Thyroid gland (tissue), 4 donors: ENCODE results near the gene NEDD4L. TPM values are rescaled to one million over a fixed set of nuclear protein-coding genes. Genes with fewer than 3 reads are reported as not detected.

Experiments
- DNase-seq, 2 donors: peaks; one replicate each; pipeline ENCODE4 v3.0.0-alpha.2; 2019
- H3K27ac ChIP-seq, 3 donors: fragments of 200-600 bp; sonication (generic); 1 replicate in 2 of 3; 2 replicates in 1 of 3; pipeline ENCODE4 v1.5.1; 2016 to 2019; ENCODE audit warnings: mild to moderate bottlenecking in 1 of 3, moderate library complexity in 1 of 3
- H3K27me3 ChIP-seq: fragments of 200-600 bp; sonication (generic); one replicate; pipeline ENCODE4 v1.5.1; 2019
- H3K36me3 ChIP-seq, 2 donors: fragments of 200-600 bp; sonication (generic); one replicate each; pipeline ENCODE4 v1.5.1; 2016 to 2019
- H3K4me1 ChIP-seq, 2 donors: fragments of 200-600 bp; sonication (generic); one replicate each; pipeline ENCODE4 v1.5.1; 2017 to 2019
- H3K4me3 ChIP-seq, 3 donors: fragments of 200-600 bp; sonication (generic); replicated peaks in 1 of 3; 1 replicate in 2 of 3; 2 replicates in 1 of 3; pipeline ENCODE4 v1.5.1; 2016; ENCODE audit warnings: mild to moderate bottlenecking in 1 of 3
- H3K9me3 ChIP-seq: fragments of 200-600 bp; sonication (generic); one replicate; pipeline ENCODE4 v1.5.1; 2017
- CTCF ChIP-seq, 6 experiments: fragments of 200-600 bp in 3 of 6; fragments of 450-650 bp in 3 of 6; sonication (generic) in 3 of 6; IDR thresholded peaks; one replicate each; pipeline ENCODE4 v1.5.1; 2016 to 2019; ENCODE audit warnings: antibody characterized with exemption in 6 of 6, mild to moderate bottlenecking in 2 of 6, inconsistent platforms in 1 of 6, moderate library complexity in 1 of 6
- POLR2A ChIP-seq, 2 donors: fragments of 450-650 bp; IDR thresholded peaks; one replicate each; pipeline ENCODE4 v1.6.1; 2017; ENCODE audit warnings: antibody characterized with exemption in 2 of 2, mild to moderate bottlenecking in 2 of 2, moderate library complexity in 1 of 2
- WGBS, 2 donors: methylation state at CpG; one replicate each; pipeline ENCODE4 v1.1.5; 2017; 5-methylcytosine and 5-hydroxymethylcytosine counted together
- intact Hi-C: fragments of 100-400 bp; cut with DNase I; formaldehyde crosslinking; loops from one replicate; pipeline ENCODE4 v1.15.1; 2023
- total RNA-seq, 4 donors: library from RNA; depleted of rRNA; stranded (reverse); fragments of >200 nt; gene quantifications; one replicate each; pipeline ENCODE4 v1.2.3, GENCODE V29; 2016

The NEDD4L gene
- total RNA-seq, 4 donors from 2014 or later: 61.5 to 105 (median 78.0) TPM

GRCh38 chr18:58117786-58118403 lies 73.9 kb downstream of the NEDD4L start:
- DNase-seq: peak; percentile 65
- Histone ChIP-seq H3K4me1 (peaks cover 14 to 43% of the 10 kb centered on the region in 2 donors), H3K4me3 (no peak overlapping the region), H3K27ac (peak overlapping the region; percentile 38 to 85 (median 55)), H3K9me3 (no peaks in the 10 kb centered on the region), H3K27me3 (no peaks in the 10 kb centered on the region), H3K36me3 (no peaks in the 10 kb centered on the region)
- TF ChIP-seq CTCF (IDR thresholded peaks at IDR 0.05) (no peak), POLR2A (IDR thresholded peaks at IDR 0.05) (peak in 1 of 2 donors; percentile 24)
- WGBS, 2 donors: 39 to 50% methylated on average over 8 of the region's 8 CpGs
- intact Hi-C loops: no loop called here

GRCh38 chr18:58118536-58118935 lies 74.5 kb downstream of the NEDD4L start:
- H3K4me3 ChIP-seq: no peak overlapping the region
- H3K27ac ChIP-seq: peak overlapping the region; percentile 38 to 85 (median 55)
- TF ChIP-seq POLR2A (IDR thresholded peaks at IDR 0.05): no peak
- TF ChIP-seq CTCF (IDR thresholded peaks at IDR 0.05): no peak
- no peaks in the 10 kb centered on the region for H3K9me3 ChIP-seq
- no peaks in the 10 kb centered on the region for H3K27me3 ChIP-seq
- peaks cover 14 to 43% of the 10 kb centered on the region in 2 donors for H3K4me1 ChIP-seq
- intact Hi-C loops: no loop called here
- H3K36me3 ChIP-seq: no peaks in the 10 kb centered on the region
- 86 to 89% methylated on average over 5 to 6 of the region's 6 CpGs for WGBS, 2 donors
- no peak for DNase-seq

- Histone ChIP-seq H3K27me3 (no peaks in the 10 kb centered on the region), H3K4me1 (peaks cover 14 to 43% of the 10 kb centered on the region in 2 donors), H3K36me3 (no peaks in the 10 kb centered on the region), H3K27ac (peak overlapping the region in 2 of 3 donors; percentile 55 to 85), H3K9me3 (no peaks in the 10 kb centered on the region), H3K4me3 (no peak overlapping the region)
- WGBS, 2 donors: 79 to 89% methylated on average over 9 of the region's 9 CpGs
- TF ChIP-seq POLR2A (IDR thresholded peaks at IDR 0.05): no peak
- TF ChIP-seq CTCF (IDR thresholded peaks at IDR 0.05): no peak
- DNase-seq: peak in 1 of 2 donors; percentile 21
- intact Hi-C loops: loop anchor here (5.0 kb wide), 2 partner anchors 78 to 238 kb away; partner anchors contain the start of gene NEDD4L
These were observed 75.8 kb downstream of the NEDD4L start for GRCh38 chr18:58119819-58120218.

GRCh38 chr18:58124475-58124874 lies 80.4 kb downstream of the NEDD4L start:
- no peaks in the 10 kb centered on the region for H3K36me3 ChIP-seq
- intact Hi-C loops: loop anchor here (5.0 kb wide), 2 partner anchors 82 to 242 kb away; partner anchors contain the start of gene NEDD4L
- TF ChIP-seq POLR2A (IDR thresholded peaks at IDR 0.05) (no peak), CTCF (IDR thresholded peaks at IDR 0.05) (no peak)
- peaks cover 7 to 13% of the 10 kb centered on the region in 2 donors for H3K4me1 ChIP-seq
- DNase-seq: no peak
- H3K27ac ChIP-seq: no peak overlapping the region
- H3K4me3 ChIP-seq: no peak overlapping the region
- WGBS, 2 donors: 51 to 67% methylated on average over 3 of the region's 3 CpGs
- no peaks in the 10 kb centered on the region for H3K9me3 ChIP-seq
- no peaks in the 10 kb centered on the region for H3K27me3 ChIP-seq

GRCh38 chr18:58125183-58125582 lies 81.2 kb downstream of the NEDD4L start:
- WGBS, 2 donors: 89 to 96% methylated on average over 3 of the region's 3 CpGs
- TF ChIP-seq CTCF (IDR thresholded peaks at IDR 0.05): no peak
- TF ChIP-seq POLR2A (IDR thresholded peaks at IDR 0.05): no peak
- intact Hi-C loops: no loop called here
- peaks cover 7 to 10% of the 10 kb centered on the region in 2 donors for H3K4me1 ChIP-seq
- H3K27me3 ChIP-seq: no peaks in the 10 kb centered on the region
- H3K27ac ChIP-seq: no peak overlapping the region
- no peaks in the 10 kb centered on the region for H3K9me3 ChIP-seq
- H3K4me3 ChIP-seq: no peak overlapping the region
- no peaks in the 10 kb centered on the region for H3K36me3 ChIP-seq
- no peak for DNase-seq
